Measurements from ENCODE around the gene IGFBP4.
"Not testable (repeated sequence)": the region's sequence is repeated elsewhere in the genome, so short reads cannot be mapped to it uniquely, and the experiment has no call there.

IGFBP4 gene

DNA sequence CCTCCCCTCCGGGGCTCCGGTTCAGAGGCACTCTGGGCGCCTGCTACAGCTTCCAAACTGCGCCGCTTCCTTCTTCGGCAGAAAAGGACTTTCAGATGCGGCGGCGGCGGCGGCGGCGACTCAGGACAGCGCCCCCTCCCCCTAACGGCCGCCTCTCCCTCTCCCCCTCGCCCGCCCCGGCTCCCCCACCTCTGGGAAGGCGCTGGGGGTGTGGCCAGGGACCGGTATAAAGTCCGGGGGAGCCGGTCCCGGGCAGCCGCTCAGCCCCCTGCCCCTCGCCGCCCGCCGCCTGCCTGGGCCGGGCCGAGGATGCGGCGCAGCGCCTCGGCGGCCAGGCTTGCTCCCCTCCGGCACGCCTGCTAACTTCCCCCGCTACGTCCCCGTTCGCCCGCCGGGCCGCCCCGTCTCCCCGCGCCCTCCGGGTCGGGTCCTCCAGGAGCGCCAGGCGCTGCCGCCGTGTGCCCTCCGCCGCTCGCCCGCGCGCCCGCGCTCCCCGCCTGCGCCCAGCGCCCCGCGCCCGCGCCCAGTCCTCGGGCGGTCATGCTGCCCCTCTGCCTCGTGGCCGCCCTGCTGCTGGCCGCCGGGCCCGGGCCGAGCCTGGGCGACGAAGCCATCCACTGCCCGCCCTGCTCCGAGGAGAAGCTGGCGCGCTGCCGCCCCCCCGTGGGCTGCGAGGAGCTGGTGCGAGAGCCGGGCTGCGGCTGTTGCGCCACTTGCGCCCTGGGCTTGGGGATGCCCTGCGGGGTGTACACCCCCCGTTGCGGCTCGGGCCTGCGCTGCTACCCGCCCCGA, at the start of gene IGFBP4:
TSS of gene IGFBP4 (plus strand) at position 255 of the 792 bp plus-strand sequence. CDS start at position 541, 286 bp downstream.
- peak; percentile 57 for DNase-seq (ENCODE audit: low read depth)

DNA sequence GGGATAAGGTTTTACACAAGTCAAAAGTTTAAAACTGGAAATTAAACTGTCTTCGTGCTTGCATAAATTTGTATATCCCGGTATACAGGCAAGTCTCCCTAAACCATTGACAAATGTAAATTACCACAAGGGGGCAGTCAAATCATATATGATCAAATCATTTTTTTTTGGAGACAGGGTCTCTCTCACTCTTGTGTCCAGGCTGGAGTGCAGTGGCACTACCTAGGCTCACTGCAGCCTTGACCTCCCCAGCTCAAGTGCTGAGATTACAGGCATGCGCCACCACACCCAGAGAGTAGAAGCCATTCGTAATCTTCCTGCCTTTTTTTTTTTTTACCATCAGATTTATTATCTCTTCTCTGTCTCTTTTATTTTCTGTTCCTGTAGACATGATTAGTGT, 44.1 kb upstream of the IGFBP4 start:
- no peak for DNase-seq (ENCODE audit: low read depth)

DNA sequence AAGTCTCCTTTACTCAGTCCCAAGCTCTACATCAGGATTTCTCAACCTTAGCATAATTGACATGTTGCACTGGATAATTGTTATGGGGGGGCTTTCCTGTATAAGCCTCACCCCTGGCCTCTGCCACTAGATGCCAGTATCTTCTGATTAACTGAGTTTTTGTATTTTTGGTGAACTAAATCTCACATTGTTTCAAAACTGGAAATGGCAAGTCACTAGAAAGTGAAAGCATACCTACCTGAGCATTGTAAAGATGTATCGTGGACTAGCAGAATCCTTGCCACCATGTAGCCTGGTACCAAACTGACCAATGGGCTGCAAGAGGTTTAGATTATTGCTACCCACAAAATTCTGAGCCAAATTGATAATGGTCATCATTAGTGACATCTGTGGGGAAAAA, 40.6 kb upstream of the IGFBP4 start:
- no peak for DNase-seq (ENCODE audit: low read depth)

DNA sequence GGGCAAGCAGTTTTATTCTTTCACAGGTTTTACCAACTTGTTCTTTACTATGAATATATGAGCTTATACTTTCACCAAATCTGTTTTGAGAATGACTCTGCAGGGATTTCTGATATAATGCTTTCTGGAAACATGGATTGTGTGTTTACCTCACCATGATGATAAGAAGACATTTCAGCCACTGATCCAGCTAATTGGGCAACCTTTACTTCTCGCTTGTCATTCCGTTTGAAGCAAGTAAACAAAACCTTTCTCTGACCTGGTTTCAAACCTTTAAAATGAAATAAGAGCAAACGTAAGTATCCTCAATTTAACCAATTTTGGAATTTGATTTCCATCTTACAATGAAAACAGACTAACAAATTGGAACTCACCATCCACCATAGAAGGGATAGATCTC, 39.2 kb upstream of the IGFBP4 start:
- DNase-seq (ENCODE audit: low read depth): no peak

DNA sequence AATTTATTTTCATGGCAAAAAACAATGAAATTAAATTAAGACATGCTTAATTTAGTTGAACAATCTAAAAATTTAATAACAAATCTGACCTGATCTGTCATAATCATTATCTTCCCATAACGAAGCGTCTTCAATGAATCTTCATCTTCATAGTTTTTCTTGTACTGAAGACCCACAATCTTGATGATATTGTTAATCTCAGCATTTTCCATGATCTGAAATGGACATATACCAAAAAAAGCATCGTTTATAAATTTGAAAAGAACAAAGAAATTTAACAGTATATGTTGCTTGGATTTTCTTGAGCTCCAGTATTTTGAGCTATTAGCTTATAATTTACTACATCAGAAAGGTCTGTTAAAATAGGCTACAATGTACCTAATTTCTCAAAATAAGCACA, 35.8 kb upstream of the IGFBP4 start:
- no peak for DNase-seq (ENCODE audit: low read depth)

DNA sequence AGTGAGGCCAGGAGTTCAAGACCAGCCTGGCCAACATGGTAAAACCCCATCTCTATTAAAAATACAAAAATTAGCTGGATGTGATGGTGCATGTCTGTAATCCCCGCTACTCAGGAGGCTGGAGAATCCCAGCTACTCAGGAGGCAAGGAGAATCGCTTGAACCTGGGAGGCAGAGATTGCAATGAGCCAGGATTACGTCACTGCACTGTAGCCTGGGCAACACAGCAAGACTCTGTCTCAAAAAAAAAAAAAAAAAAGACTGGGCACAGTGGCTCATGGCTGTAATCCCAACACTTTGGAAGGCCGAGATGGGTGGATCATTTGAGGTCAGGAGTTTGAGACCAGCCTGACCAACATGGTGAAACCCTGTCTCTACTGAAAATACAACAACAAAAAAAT, 33.7 kb upstream of the IGFBP4 start:
- not testable (repeated sequence) for DNase-seq (ENCODE audit: low read depth)

DNA sequence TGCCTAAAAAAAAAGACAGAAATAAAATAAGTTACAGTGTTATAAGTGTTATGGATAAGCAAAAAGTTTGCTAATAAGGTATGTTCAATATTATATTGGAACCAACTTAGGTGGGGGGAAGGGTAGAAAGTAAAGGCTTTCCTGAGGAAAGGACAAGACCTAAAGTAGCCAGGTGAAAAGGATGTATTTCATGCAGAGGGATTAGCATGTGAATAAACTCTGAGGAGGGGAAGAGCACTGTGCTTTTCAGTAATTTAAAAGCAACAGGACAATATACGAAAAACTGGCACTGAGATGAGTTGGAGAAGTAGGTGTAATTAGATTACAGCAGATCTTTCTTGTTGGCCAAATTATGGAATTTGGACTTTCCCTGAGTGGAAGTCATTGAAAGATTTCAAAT, 33.2 kb upstream of the IGFBP4 start:
- DNase-seq (ENCODE audit: low read depth): no peak

DNA sequence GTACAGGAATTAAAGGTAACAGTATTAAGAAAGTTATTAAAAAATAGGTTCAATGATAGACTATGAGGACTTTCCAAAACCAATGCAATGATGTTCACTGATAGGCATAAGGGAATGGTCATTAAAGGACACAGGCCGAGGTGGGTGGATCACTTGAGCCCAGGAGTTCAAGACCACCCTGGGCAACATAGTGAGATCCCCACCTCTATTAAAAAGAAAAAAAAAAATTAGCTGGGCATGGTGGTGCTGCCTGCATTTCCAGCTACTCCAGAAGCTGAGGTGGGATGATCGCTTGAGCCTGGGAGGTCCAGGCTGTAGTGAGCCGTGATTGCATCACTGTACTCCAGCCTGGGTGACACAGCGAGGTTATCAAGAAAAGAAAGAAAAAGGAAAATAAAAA, 31.4 kb upstream of the IGFBP4 start:
- no peak for DNase-seq (ENCODE audit: low read depth)

DNA sequence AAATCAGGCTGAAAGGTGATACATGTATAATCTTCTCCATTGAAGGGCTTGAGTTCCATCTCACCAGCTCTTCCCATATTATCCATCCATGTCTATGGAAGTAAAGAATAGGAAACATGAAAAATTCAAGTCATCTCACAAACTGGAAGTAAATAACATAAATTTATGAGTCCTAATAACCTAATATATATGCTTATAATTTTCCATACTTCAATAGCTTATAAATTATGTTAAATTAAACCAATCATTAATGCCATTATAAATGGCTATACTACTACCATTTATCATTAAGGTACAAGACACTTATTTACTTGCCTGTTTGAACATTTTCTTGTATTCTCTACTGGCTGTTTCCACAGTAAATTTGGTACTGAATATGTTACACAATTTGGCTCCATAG, 30.4 kb upstream of the IGFBP4 start:
- DNase-seq (ENCODE audit: low read depth): no peak

DNA sequence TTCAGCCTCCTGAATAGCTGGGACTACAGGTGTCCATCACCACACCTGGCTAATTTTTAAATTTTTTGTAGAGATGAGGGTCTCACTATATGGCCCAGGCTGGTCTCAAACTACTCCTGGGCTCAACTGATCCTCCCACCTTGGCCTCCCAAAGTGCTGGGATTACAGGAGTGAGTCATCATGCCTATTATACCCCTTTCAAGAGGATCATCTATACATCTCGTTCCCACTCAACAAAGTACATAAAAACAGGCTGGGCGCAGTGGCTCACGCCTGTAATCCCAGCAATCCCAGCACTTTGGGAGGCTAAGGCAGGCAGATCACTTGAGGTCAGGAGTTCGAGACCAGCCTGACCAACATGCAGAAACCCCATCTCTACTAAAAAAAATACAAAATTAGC, 28.9 kb upstream of the IGFBP4 start:
- not testable (repeated sequence) for DNase-seq (ENCODE audit: low read depth)

DNA sequence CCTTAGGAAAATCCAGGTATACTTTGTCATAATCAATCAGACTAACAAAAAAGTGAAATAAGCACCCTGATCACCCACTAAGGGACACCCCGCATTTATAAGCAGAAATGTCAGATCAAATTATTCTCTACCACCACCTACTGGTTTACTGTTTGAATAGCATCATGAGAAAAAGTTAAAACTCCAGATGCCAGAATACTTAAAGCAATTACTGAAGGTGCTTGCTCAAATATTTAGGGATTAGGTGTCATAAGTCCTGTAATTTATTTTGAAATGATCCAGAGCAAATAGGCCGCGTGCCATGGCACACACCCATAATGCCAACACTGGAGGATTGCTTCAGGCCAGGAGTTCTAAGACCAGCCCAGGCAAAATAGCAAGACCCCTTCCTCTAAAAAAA, 27.9 kb upstream of the IGFBP4 start:
- no peak for DNase-seq (ENCODE audit: low read depth)

DNA sequence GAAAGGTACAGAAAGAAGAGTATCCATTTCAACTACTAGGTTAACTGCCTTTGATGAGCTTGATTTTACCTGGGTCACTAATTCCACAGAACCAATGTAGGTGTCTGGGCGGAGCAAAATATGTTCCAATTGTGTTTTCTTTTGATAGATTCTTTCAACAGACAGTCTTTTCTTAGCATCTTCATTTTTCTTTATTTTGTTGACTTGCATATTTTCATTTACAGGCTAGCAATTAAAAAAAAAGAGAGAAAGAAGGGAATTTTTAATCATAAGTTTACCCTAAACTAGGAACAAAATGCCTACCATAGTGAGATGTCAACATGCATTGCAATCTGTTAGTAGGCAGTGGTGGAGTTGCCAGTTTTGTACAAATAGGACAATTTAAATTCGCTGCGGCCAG, 26.6 kb upstream of the IGFBP4 start:
- no peak for DNase-seq (ENCODE audit: low read depth)

DNA sequence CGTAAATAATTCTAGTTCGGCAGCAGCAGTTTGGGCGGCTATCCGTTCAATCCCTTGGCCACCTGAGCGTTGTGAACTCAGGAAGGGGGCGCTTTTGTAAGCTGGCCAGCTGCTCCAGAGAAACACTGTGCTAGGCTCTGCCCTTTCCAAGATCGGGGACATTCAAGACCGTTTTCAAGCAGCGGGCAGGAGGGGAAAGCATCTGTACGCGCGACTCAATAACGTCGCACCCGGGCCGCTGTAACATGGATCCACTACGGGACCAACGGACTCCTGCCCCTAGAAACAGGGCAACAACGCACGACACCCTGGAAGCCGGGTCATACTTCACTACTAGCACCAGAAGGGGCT, 26.0 kb upstream of the IGFBP4 start:
- DNase-seq (ENCODE audit: low read depth): no peak

DNA sequence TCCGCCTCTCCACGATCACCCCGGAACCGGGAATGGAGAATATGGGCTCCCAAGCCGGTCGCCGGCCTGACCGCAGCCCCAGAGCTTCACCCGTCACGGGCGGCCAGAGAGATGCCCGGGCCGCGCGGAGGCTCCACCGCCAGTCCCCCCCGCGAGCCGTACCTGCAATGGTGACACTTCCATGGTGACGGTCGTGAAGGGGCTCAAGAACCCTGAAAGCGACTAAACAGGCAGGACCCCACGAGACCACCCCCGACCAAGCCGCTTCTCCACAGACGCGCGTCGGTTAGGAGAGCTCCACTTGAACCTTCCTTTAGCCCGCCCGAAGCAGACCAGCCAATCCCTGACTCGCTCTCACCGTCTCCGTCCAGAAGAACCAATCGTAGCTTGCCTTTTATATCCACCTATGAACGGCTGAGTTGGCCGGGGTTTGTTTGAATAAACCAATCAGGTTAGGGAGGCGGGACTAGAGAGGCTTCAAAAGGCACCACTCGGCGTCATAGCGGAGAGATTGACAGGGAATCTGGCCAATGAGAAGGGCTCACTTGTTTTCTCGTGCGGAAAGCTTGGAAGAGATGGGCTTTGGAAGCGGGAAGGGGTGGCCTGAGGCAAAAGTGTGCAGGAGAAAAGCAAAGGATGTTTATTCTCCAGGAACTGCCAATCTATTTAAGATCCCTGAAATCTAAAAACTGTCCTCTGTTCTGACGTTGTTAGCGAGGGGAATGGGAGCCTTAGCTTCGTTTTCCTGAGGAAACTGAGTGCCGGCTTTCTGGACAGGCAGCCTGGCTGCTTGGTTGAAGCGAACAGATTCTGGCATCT, 25.4 kb upstream of the IGFBP4 start, which contains the start of gene TOP2A:
TSS of gene TOP2A (minus strand) at position 288 of the 819 bp plus-strand sequence. CDS start at position 183, 105 bp downstream.
- DNase-seq (ENCODE audit: low read depth): peak; percentile 93

DNA sequence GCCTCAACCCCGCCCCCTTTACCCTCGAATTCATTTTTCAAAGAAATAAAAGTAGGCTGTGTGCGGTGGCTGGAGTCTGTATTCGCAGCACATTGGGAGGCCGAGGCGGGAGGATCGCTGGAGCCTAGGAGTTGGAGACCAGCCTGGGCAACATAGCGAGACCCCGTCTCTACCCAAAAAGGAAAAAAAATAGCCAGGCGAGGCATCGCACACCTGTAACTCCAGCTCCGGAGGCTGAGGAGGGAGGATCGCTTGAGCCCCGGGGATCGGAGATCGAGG, 24.9 kb upstream of the IGFBP4 start:
- DNase-seq (ENCODE audit: low read depth): no peak

DNA sequence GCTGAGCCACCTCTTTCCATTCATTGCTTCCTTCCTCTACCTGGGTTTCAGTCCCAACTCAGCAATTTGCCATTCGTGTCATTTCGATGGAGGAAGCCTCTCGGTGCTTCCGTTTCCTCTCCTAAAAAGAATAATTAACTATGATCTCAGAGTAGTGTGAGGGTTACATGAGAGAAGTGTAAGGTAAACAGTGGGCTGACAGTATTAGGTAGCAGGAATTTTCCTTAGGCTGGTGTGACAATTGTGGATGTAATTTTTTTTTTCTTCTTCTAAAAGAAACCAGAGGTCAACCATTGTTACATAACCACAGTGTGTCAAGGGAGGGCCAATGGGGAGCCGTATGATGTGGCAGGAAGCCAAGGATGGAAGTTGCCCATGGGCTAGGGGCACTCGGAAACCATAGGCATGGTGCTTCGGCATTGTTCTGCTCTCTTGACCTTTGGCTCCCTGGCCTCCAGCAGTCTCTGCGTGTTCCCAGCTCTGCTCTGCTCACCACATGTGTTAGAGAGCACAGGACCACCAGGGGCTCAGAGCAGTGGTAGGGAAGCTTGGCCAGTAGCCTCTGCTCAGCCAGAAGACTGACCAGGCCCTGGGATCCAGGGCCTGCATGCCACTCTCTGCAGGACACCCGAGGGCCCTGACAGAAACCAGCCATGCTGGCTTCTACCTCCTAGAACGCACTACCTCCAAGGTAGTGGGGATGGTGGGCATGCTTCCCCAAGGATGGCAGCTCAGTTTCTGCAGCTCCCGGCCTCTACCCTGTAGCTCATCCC, 23.5 kb upstream of the IGFBP4 start:
- no peak for DNase-seq (ENCODE audit: low read depth)

DNA sequence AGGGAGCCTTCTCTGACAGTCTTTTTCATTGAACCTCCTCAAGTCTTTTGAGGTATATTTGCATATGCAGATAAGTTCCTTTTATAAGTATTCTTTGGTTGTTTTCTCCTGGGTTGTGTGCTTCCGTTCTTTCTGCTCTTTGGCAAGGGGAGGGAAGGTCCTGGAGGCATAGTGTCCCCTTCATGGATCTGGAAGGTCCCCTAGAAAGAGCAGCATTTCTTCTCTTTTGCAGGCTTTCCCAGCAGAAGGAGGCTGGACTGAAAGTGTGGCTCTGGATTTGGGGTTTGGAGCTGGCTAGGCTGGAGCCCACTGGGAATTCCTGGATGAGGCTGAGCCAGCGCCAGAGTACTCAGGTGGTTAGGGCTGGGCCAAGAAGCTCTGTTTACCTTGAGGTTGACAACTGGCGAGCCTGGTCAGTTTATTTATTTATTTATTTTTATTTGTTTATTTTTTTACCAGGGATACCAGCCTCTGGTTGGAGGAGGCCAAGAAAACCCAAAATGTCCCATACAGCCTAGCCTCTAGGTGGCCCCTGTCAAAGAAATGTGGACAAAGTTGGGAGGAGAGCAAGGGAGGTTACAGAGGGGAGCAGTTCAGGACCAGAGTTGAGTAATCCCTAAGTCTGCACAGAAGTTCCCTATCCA, 20.1 kb upstream of the IGFBP4 start:
- DNase-seq (ENCODE audit: low read depth): no peak

DNA sequence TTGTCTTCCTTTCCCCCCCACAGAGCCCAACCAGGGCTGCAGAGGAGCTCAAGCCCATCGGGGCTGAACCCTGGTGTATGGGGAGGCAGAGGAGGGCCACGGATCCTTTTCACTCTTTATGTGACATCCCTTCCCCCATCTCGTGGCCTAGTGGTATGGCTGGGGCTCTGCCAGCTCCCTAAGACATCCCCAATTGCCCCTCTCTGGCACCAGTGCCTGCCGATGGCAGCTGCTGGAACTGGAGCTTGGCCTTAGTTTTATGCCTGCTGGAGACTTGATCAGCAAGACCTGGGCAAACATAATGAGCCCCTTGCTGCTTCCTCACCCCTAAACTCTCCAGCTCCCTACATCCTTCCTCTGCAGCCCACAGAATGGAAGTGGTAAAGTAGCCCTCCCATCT, 17.5 kb upstream of the IGFBP4 start:
- DNase-seq (ENCODE audit: low read depth): no peak

DNA sequence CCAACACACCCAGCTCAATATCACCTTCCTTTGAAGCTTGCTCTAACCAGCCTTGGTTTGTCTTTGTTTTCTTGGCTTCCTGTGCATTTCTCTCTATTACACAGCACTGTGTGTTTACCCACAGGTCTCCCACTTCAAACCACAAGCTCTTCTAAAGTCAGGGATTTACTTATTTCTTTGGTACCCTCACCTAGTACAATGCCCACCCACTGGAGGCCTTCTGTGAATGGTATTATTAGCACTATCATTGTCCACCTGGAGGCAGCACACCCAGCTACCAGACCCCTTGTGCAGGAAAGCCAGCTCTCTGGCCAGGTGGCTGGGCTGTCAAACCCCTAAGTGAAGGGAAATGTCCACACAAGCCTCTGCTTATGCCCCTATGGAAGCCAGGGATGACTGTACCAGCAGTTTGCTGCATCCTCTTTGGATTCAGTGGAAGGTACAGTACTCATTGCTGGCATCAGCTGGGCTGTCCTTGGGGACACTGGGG, 16.2 kb upstream of the IGFBP4 start:
- no peak for DNase-seq (ENCODE audit: low read depth)

DNA sequence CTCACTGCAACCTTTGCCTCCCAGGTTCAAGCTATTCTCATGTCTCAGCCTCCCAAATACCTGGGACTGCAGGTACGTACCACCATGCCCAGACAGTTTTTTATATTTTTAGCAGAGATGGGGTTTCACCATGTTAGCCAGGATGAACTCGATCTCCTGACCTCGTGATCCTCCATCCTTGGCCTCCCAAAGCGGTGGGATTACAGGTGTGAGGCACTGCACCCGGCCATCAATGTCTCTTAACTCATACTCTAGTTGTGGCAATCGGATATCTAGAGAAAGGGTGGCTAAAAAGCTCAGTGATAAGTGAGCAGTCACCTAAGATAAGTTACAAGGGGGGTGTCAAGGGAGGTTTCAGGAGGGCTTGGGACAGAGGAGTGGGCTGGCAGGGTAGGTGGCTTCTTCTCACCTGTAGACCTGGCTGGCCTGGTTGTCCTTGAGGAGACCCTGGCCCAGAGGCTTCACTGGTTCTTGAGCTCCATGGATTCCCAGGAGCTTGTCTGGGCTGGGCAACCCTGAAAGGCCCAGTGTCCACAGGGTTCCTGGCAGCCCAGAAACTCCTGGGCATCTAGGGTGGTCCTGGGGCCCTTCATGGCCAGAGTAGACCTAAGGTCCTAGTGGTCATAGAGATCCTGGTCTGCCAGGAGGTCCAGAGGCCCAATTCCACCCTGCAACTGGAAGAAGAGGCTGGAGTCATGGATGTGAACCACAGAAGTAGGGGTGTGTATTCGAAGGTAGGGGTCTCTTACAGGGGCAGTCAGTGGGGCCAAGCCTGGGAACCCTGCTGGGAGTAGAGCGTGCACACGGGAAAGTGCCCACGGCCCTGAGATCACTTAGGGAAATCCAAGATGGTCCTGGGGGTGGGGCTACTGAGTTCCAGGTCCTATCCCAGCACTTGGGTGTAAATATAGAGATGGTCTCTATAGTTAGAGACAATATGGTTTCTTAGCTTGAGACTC, 12.7 kb upstream of the IGFBP4 start:
- DNase-seq (ENCODE audit: low read depth): no peak

DNA sequence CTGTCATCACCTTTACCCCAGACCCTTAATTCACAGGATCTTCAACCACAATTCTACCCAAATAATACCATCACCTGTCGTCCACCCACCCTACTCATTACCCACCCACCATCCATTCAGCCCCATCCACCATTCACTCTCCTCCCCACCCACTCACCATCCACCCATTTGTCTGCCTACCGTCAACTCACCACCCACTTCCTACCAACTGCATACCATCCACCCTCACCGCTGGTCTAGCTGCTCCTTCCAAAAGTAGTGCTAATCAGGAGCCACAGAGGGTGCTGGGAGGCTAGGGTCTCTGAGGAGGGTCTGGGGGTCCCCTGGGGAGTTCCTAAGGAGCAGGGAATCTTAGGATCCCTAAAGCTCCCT, 12.0 kb upstream of the IGFBP4 start:
- no peak for DNase-seq (ENCODE audit: low read depth)

Data from stimulated activated CD8-positive, alpha-beta memory T cell treated with anti-CD3 and anti-CD28 coated beads, Interleukin-12 subunit alpha, Interleukin-12 subunit beta, amount 100 ng/mL, for 1 hour (primary cell).